ENCODE results near the gene TSPO.

TSPO gene

DNA sequence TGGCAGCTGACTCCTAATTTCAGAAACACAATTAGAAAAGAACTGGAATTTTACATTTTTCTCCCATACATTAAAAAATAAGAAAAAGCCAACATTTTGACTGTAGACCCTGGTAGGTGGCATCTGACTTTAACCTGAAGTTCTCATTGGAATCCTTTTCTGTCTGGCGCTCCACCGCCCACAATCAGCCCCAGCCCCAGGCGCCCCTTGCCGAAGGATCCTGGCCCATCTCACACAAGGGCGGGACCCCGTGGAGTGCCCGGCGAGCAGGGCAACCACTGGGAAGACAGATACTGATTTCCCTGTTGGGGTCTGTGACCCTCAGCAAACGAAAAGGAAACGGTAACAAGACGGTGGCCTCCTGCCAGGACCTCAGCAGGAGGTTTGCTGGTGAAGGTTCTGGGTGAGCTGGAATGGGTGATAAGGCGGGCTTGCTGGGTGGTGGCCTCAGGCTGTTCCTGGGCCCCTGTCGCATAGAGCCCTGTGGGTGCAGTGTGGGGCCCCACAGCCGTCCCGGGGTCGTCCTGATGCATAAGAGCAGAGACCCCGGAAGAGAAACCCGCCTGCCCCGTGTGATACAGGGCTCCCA, 15.7 kb downstream of the TSPO start:
- TF ChIP-seq, protein P1, sequence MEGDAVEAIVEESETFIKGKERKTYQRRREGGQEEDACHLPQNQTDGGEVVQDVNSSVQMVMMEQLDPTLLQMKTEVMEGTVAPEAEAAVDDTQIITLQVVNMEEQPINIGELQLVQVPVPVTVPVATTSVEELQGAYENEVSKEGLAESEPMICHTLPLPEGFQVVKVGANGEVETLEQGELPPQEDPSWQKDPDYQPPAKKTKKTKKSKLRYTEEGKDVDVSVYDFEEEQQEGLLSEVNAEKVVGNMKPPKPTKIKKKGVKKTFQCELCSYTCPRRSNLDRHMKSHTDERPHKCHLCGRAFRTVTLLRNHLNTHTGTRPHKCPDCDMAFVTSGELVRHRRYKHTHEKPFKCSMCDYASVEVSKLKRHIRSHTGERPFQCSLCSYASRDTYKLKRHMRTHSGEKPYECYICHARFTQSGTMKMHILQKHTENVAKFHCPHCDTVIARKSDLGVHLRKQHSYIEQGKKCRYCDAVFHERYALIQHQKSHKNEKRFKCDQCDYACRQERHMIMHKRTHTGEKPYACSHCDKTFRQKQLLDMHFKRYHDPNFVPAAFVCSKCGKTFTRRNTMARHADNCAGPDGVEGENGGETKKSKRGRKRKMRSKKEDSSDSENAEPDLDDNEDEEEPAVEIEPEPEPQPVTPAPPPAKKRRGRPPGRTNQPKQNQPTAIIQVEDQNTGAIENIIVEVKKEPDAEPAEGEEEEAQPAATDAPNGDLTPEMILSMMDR (IDR thresholded peaks at IDR 0.05): no peak

DNA sequence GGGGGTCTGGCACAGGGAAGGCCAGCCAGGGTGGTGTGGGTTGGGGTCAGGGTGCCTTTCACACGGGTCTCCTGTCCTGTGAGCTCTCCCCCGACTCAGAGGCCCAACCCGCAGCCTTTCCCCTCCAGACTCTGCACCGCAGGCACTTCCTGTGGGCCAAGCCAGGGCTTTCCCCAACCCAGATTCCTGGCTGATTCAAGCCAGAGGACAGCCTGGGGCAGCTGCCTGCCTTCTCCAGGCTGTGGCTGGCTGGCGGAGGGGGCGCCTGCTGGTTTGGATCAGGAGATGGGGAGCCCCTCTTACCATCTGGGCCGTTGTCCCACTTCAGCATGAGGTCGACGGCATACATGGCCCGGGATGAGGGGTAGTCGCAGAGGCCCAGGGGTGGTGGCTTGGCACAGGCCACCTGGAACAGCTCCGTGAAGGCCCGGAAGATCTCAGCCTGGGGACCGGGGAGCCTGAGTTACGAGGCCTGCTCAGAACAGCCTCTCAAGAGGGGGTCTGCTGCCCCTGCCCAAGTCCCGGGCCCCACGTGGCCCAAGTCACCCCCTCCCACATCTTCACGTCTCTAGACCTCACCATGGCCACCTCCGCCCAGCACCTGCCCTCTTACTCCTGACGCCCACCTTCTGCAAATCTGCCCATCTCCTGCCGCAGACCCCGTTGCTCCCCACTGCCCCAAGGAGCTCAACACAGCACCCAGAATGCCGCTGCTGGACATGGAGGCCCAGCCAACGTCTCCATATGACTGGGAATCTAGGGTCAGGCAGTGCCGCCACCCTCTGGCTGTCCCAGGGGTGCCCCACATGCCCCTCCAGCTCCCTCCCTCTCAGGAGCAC, 17.3 kb downstream of the TSPO start:
- TF ChIP-seq, protein P1 (IDR thresholded peaks at IDR 0.05): no peak

DNA sequence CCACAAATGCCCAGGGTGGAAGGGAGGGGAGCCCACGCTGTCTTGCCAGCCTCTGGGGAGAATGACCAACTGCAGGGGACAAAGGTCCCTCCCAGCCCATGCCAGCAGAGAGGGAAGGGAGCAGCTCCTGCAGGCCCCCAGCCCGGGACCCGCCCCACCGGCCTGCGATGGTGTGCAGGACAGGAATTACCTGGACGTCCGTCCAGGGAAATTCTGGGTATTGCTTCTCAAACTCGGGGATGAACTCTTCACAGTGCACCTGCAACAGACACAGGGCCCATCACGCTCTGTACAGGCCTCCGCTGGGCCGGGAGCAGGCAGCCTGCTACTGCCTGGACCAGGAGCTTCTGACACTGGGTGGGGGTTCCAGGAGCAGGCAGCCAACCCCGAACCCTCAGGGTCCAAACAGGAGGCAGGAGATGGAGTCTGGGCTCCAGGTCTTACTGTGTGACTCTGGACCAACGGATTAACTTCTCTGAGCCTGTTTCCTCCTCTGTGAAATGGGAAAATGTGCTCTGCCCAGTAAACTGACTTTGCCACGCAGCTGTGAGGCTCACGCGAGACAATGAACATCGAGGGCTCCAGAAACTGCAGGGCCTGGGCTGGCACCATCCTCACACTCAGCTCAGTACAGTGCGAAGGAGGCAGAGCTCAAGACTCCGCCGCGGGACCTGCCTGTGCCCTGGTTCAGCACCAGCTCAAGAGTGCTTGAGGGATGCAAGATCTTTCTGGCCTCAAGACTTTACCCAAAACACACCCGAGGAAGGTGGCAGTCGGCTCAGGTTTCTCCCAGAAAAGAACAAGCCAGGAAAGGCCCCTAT, 18.2 kb downstream of the TSPO start:
- TF ChIP-seq, protein P1 (IDR thresholded peaks at IDR 0.05): no peak

DNA sequence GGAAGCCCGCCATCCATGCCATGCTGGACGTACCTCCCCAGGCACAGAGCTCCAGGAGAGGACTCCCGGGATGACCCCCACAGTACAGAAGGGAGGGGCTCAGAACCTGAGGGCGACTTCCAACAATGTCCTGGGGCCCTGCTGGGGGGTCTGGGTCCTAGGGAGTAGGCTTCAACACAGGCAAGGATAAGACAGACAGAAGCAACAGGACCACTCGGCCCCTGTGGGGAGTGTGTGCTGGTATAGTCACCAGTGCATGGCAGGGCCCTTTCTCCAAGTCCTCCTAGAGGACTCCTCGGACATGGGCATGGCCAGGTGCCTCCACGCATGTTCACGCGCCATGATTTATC, 18.7 kb downstream of the TSPO start:
- TF ChIP-seq, protein P1 (IDR thresholded peaks at IDR 0.05): no peak

DNA sequence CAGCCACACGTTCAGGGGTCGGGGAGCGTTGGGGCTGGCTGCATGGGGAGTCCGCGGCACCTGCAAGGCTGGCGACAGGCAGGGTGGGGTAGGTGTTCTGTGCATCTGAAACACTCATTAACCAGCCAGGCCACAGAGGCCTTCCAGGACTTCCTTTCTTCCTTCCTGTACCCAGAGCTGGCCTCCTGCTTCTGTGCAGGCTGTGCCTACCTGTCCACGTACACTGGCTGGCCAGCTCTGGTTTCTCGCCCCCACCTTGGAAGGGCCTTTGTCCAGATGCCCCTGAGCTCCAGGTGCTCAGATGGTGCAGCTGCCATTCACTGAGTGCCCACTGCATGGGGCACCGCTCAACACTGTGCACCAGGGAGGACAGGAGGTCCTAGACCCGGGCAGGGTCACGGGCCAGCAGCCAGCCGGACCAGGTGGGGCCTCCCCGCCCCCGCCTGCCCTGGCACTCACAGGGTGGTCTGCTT, 19.7 kb downstream of the TSPO start:
- TF ChIP-seq, protein P1 (IDR thresholded peaks at IDR 0.05): no peak

DNA sequence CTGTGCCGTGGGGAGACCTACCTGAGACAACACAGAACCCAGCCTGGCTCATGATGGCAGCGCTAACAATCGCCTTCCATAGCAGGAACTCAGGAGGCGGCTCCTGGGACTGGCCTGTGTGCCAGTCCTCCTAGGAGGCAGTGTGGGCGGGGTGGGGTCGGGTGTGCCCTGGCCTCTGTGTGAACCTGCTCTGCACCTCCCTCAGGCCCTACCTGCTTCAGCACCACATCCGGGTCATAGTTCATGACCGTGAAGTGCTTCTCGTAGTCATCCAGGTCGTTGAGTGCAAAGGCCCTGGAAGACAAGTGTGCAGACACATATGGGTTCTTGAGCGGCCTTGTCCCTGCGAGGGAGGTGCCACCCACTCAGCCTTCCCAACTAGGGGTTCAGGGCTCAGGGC, 20.2 kb downstream of the TSPO start:
- TF ChIP-seq, protein P1 (IDR thresholded peaks at IDR 0.05): no peak

DNA sequence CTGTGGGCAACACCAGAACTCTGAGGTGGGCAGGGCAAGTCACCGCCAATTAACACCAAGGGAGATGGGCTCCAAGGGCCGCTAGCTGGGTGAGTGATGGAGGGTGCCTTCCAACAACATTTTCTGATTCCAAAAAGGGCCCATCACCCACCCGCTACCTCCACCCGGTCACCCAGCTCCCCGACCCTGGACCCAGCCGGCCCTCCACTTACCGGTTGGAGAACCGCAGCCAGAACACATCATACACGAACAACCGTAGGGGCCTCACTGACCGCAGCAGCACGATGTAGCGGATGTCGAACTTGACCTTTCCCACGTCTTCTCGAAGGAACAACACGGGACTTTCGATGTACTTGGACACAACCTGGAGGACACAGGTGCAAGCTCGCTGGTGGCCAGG, 20.8 kb downstream of the TSPO start:
- TF ChIP-seq, protein P1 (IDR thresholded peaks at IDR 0.05): no peak
